GM19240 (cell line): ENCODE data around the gene NAV2.
A peak's percentile ranks its signal among the peaks of the same experiment; 100 is the strongest.
"Not testable (repeated sequence)": the region's sequence is repeated elsewhere in the genome, so short reads cannot be mapped to it uniquely, and the experiment has no call there.

Experiments used
- DNase-seq: peaks from one replicate; pipeline ENCODE4 v3.0.0; 2011; ENCODE audit warnings: low spot score; ENCODE audit not compliant: insufficient read length

NAV2 gene

GRCh38 chr11:19946681-19947080 is 234.0 kb downstream of the NAV2 start:
- DNase-seq, result no peak

DNA sequence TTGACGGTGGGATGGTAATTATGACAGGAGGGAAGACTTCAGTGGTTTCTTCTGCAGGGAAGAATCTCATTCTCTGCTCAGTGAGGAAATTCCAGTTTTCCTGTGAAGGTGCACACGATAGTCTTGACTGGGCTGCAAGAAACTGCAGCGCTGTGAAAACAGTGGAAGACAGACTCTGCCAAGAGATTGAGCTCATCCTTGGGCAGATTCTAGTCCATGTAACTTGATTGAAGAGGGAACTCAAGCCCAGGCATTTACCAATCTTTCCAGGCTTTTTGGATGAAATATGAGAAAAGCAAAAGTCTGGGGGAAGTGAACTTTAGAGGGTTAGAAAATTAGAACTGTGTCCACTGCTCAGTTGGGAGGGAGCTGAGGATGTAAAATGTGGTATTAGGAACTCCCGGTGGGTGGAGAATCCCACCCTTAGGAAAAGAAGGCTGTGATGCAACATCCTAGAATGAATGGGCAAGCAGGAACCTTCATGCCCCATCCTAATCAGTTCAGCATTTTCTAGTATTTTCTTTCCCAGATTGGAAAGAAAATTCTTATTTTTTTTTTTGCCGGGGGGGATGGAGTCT is 235.0 kb downstream of the NAV2 start:
- DNase-seq, result no peak

GRCh38 chr11:19949606-19950005 is 237.0 kb downstream of the NAV2 start:
- DNase-seq, result no peak

- DNase-seq, result peak; percentile 24
Observed at GRCh38 chr11:19951558-19952115, 239.0 kb downstream of the NAV2 start.

DNA sequence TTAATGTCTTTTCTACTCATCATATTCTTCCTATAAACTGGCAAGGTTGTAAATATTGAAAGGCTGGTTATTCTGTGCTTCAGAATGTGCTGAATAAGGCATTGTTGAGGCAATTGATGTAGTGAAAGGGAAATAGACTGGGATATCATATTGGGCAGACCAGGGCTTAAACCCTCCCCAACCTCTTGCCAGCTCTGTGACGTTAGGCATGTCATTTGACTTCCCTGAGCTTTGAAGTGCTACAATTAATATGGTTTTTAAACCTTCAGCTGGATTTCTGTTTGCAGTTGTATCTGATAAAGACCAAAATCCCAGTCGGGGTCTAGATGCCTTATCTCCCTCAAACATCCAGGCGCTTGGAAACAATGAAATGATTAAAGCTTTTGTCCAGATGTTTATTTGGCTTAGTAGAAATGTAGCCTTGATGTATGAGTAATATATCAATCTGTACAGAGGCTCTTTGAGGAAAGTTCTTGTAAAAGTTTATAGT is 239.5 kb downstream of the NAV2 start:
- no peak for DNase-seq

- no peak for DNase-seq
Observed at GRCh38 chr11:19952911-19953310, 240.3 kb downstream of the NAV2 start.

GRCh38 chr11:19953336-19953735 is 240.7 kb downstream of the NAV2 start:
- DNase-seq, result no peak

DNA sequence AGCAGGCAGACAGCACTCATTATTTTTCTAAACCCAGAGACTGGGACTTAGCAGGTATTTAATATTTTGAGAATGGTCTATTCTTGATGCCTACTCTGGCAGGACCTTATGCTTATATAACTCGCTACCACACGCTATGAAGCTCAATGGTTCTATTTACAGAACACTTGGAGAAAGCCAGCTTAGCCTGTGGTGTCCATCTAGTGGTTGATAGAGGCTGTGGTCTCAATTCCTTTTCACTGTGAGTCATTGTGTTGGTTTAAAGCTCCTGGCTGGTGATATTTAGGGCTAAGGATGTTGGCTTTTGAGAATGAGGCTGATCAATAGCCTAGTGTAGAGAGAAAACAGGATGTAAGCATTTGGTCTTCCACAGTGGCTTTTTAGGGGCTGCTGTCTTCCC is 241.3 kb downstream of the NAV2 start:
- no peak for DNase-seq

GRCh38 chr11:19954899-19955298 is 242.3 kb downstream of the NAV2 start:
- DNase-seq, result no peak

DNA sequence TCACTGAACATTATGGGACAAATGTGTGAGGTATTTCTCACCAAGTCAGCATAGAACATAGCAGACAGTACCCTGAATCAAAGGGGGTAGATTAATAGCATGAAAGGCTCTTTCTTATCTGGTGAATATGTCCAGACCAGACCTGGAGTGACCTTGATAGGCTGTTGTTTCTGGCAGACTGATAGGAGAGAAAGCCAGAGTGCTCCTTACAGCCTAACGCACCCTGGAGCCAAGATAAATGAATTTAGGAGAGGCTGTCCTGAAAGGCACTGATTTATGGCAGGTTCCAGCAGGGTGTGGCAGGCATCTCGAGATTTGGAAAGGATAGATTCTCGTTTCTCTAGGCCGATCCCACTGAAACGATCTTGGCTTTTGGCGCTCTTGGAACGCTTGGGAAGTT is 243.0 kb downstream of the NAV2 start:
- DNase-seq, result no peak

- no peak for DNase-seq
Observed at GRCh38 chr11:19956228-19956627, 243.6 kb downstream of the NAV2 start.

DNA sequence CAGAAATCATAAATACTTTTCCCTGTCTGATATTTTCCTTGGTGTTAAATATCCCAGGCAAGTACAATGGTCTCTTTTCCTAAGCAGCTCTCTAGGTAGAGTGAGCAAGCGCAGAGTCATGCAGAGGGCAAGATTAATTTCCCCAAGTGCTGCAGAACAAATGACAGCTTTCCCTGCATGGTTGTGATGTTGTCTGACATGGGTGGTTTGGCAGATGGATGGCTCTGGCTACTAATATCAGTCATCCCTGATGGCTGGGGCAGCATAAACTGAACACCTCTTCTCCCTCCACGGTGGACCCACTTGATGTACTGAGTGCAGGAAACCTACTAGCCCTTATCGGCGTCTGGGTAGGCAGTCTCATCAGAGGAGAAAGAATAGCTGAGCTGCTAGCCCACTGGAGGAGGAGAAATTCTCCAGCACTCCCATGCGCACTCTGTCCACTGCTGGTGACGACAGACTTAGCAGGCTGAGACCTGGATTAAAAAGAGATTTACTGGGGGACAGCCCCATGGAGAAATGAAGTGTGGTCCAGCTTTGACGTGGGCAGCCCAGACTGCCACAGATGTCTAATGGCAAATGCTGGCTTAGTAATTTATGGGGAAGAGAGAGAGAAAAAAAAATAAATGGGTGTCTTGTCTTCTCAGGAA is 244.8 kb downstream of the NAV2 start:
- DNase-seq, result no peak

DNA sequence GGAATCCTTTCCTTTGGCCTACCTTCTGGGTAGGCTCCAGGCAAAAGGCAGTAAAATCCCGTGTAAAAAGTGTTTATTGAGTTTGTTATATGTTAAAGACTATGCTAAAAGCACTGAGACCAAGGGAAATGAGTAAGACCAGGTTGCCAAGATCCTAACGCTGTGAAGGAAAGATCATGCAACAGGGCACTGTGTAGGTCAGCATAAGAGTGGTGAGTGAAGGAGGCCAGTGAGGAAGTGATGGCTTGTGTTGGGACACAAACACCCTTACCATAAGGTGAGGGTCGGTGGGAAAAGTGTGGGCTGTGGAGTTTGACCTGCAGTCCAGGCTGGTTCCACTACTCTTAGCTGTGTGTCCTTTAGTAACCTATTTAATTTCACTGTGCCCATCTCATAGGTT is 245.6 kb downstream of the NAV2 start:
- DNase-seq, result no peak

DNA sequence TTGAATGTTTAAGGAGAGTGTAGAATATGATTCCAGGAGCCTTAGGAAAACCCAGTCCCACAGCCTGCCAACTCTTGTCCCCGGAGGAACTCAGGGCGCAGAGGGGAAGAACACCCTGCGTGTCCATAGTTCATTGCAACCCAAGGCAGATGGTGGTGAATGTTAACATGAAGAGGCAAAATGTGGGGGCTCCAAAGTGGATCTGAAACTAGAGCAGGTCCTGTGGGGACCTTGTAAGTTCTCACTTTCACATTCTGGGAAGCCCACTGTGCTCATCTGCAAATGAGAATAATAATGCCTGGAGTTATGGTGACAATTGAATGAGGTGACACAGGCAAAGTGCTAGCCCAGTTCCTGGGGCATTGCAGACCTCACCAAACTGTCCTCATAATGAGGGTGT is 246.6 kb downstream of the NAV2 start:
- DNase-seq, result no peak

GRCh38 chr11:19959648-19960059 is 247.0 kb downstream of the NAV2 start:
- DNase-seq, result no peak

- not testable (repeated sequence) for DNase-seq
Observed at GRCh38 chr11:19960410-19960809, 247.8 kb downstream of the NAV2 start.

DNA sequence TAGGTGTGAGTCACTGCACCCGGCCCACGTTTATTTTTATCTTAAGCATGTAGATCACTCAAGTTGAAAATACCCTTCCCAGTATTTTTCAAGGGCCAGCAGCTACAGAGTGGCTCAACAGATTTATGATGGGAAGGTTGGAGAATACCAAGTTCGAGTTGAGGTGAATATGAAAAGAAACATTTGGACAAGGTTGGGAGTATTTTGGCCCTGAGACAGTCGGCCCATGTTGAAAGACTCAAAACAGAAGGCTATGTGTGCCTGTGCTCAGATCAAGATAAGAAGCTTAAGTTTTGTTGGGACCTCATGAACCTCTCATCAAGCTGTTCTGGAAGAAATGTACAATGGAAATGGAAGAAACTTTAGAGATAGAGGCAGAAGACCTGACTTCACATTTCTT is 248.6 kb downstream of the NAV2 start:
- no peak for DNase-seq

DNA sequence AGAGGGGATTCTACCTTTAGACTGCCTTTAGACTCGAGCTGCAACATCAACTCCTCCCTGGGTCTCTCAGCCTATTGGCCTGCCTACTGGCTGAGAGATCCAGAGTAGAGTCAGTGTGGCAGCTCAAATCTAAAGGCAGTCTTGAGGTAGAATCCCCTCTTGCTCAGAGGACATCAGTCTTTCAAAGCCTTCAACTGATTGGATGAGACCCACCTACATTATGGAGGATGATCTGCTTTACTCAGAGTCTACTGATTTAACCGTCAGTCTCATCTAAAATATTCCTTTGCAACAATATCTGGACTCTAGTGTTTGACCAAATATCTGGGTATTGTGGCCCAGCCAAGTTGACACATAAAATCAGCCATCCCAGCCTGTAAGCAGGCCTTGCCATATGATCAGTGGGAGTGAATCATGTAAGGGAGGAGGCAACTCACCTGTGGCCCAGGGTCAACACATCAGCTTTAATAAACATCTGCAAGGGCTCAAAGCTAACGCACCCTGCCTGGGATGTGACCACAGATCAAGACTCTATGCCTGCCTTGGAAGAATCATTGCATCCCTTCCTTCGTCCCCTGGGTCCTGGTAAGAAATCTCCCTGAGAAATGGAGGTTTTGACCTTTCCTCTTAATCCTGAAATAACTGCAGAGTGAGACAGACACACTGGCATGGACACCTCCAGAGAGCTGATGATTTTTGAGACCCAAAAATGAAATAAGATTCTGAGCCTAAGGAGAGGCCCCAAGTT is 249.6 kb downstream of the NAV2 start:
- no peak for DNase-seq

DNA sequence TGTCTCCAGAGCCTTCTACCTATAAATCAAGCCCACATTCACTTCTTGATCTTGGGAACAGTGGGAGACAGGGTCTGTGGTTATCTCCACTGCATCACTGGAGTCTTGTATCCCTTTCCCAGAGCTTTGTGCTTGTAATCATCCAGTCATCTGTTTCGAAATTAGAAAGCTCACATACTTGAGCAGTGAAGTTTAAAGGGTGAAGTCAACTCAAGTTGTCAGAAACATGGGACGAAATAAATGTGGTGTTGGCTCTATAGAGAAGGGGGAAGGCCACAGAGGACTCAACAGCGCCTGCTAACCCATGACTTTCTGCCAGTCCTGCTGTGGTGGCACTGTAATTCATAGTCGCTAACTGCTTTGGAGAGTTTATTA is 250.2 kb downstream of the NAV2 start:
- DNase-seq, result no peak

GRCh38 chr11:19963697-19964387 is 251.2 kb downstream of the NAV2 start:
- DNase-seq, result no peak

DNA sequence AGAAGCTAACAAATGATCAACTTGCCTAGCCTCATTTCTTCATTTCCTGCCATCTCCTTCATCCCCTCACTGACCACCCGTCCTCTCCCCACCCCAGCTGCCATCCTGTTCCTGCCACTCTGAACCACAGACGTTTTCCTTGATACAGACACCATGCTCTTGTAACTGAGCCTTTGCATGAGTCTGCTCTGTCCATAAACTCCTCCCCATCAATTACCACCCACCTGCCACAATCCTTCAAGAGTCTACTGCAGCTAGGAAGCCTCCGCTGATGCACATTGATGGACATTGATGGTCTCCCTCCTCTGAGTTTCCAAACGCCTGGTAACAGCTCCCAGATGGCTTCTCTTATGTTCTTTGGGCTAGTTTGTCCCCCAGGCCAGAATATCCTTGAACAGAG is 253.8 kb downstream of the NAV2 start:
- DNase-seq, result no peak

GRCh38 chr11:19966927-19967326 is 254.3 kb downstream of the NAV2 start:
- no peak for DNase-seq
